OCI-LY3 (cell line): ENCODE results near the gene CDC42BPA.

ENCODE experiments used
- H2AFZ ChIP-seq: fragments of 200-600, 300-600 bp; shearing (Covaris generic); 2 replicates; pipeline ENCODE4 v1.6.0; 2014; ENCODE audit warnings: antibody characterized with exemption, low read depth, low read length
- H3K27ac ChIP-seq: fragments of 200-600, 300-600 bp; sonication (generic); 2 replicates; pipeline ENCODE4 v1.5.1; 2014; ENCODE audit warnings: mild to moderate bottlenecking, low read length, moderate library complexity, mixed read lengths
- H3K27me3 ChIP-seq: fragments of 200-600, 300-600 bp; sonication (generic); 2 replicates; pipeline ENCODE4 v1.6.1; 2014; ENCODE audit warnings: low read depth, low read length, mixed read lengths
- H3K36me3 ChIP-seq: fragments of 200-600, 300-600 bp; sonication (generic); replicated peaks from 2 replicates; pipeline ENCODE3; 2014; ENCODE audit warnings: low read depth, low read length, mixed read lengths
- H3K4me1 ChIP-seq: fragments of 300-600, 200-600 bp; sonication (generic); 2 replicates; pipeline ENCODE4 v1.6.1; 2014; ENCODE audit warnings: low read length, mixed read lengths
- H3K4me2 ChIP-seq: fragments of 200-600, 300-600 bp; sonication (generic); 2 replicates; pipeline ENCODE4 v1.6.1; 2014; ENCODE audit warnings: low read length, mixed read lengths
- H3K4me3 ChIP-seq: fragments of 300-600, 200-600 bp; sonication (generic); 2 replicates; pipeline ENCODE4 v1.5.1; 2014; ENCODE audit warnings: antibody characterized with exemption, mild to moderate bottlenecking, low read length, moderate library complexity
- H3K79me2 ChIP-seq: fragments of 300-600, 200-600 bp; shearing (Covaris generic); 2 replicates; pipeline ENCODE4 v1.6.1; 2014; ENCODE audit warnings: mild to moderate bottlenecking, low read length, mixed read lengths
- H3K9ac ChIP-seq: fragments of 300-600, 200-600 bp; shearing (Covaris generic); 2 replicates; pipeline ENCODE4 v1.6.0; 2014; ENCODE audit warnings: mild to moderate bottlenecking, low read length, moderate library complexity
- H3K9me3 ChIP-seq: fragments of 200-600, 300-600 bp; shearing (Covaris generic); 2 replicates; pipeline ENCODE4 v1.6.1; 2014; ENCODE audit warnings: low read length, mixed read lengths; ENCODE audit not compliant: insufficient read depth
- H4K20me1 ChIP-seq: fragments of 200-600, 300-600 bp; sonication (generic); 2 replicates; pipeline ENCODE4 v1.6.1; 2016; ENCODE audit warnings: low read length, mixed read lengths; ENCODE audit not compliant: insufficient read depth
- EZH2phosphoT487 ChIP-seq: fragments of 200-600 bp; shearing (Covaris generic); IDR thresholded peaks from 2 replicates; pipeline ENCODE4 v1.6.1; 2018; ENCODE audit warnings: antibody characterized with exemption, mixed run types, low read depth
- TF ChIP-seq, protein P1 (sequence below): fragments of 200-600, 300-600 bp; sonication (generic); IDR thresholded peaks from 2 replicates; pipeline ENCODE4 v1.5.1; 2014; ENCODE audit warnings: antibody characterized with exemption, low read length, low read depth

Gene CDC42BPA

DNA sequence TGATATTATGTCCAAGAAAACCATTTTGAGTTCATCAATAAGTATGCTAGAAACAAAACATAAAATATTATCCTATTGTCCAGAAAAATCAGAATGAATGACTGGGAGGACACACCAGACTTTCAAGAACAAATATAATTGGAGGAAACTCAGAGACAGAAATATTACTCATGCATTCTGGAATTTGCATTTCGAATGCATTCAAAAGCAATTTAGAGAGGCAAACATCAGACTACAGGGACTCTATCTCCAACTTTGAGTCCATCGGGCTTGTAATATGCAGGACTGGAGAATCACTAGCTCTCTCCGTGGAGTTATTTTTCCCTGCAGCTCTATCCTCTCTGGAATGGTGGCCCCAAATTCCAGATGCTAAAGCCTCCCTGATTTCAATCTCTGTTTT is 161.8 kb downstream of the CDC42BPA start:
- Histone ChIP-seq H3K4me2 (no peak overlapping the region), H3K9me3 (no peaks in the 10 kb centered on the region), H2AFZ (no peak overlapping the region), H3K27ac (no peak overlapping the region), H3K9ac (no peak overlapping the region), H4K20me1 (no peaks in the 10 kb centered on the region), H3K79me2 (no peaks in the 10 kb centered on the region), H3K4me3 (no peak overlapping the region), H3K36me3 (no peaks in the 10 kb centered on the region), H3K27me3 (no peaks in the 10 kb centered on the region), H3K4me1 (no peaks in the 10 kb centered on the region)
- TF ChIP-seq, protein P1, sequence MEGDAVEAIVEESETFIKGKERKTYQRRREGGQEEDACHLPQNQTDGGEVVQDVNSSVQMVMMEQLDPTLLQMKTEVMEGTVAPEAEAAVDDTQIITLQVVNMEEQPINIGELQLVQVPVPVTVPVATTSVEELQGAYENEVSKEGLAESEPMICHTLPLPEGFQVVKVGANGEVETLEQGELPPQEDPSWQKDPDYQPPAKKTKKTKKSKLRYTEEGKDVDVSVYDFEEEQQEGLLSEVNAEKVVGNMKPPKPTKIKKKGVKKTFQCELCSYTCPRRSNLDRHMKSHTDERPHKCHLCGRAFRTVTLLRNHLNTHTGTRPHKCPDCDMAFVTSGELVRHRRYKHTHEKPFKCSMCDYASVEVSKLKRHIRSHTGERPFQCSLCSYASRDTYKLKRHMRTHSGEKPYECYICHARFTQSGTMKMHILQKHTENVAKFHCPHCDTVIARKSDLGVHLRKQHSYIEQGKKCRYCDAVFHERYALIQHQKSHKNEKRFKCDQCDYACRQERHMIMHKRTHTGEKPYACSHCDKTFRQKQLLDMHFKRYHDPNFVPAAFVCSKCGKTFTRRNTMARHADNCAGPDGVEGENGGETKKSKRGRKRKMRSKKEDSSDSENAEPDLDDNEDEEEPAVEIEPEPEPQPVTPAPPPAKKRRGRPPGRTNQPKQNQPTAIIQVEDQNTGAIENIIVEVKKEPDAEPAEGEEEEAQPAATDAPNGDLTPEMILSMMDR = no peak
- TF ChIP-seq EZH2phosphoT487 = no peak

DNA sequence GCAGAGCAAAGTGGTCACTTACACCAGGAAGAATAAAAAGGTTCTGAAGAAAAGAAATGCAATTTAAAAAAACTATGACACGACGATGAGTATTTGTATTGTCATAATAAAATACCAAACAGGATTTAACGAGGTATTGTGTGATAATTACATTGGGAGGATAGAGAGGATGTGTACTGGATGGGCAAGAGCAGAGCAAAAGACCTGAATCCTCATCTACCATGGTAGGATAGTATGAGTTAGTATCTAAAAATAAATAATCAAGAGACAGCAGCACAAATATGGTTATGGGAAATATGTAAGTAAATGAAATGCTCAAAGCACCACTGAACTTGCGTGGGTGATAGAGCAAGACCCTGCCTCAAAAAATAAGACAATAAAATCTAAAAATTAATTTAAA is 162.6 kb downstream of the CDC42BPA start:
- Histone ChIP-seq H3K4me1 (no peaks in the 10 kb centered on the region), H3K4me3 (no peak overlapping the region), H3K27ac (no peak overlapping the region), H3K9me3 (no peaks in the 10 kb centered on the region), H4K20me1 (no peaks in the 10 kb centered on the region), H3K4me2 (no peak overlapping the region), H3K79me2 (no peaks in the 10 kb centered on the region), H3K9ac (no peak overlapping the region), H3K36me3 (no peaks in the 10 kb centered on the region), H3K27me3 (no peaks in the 10 kb centered on the region), H2AFZ (no peak overlapping the region)
- TF ChIP-seq EZH2phosphoT487 = no peak
- TF ChIP-seq, protein P1 = no peak

DNA sequence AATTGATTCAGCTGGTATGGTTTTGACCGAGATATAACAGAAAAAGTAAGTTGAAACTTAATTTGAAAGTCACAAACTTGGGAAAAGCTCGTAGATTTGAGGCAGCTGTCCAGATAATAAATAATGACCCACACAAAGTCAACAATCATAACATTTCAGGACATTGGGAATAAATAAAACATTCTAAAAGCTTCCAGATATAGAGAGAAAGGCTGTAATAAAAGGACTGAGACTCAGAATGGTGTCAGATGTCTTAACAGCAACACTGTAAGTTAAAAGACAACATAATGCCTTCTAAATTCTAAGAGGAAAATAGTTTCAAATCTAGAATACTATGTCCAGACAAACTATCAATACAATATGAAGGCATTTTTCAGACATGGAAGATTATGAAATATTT is 163.3 kb downstream of the CDC42BPA start:
- no peak for TF ChIP-seq EZH2phosphoT487
- TF ChIP-seq, protein P1 = no peak
- Histone ChIP-seq H3K79me2 (no peaks in the 10 kb centered on the region), H3K9ac (no peak overlapping the region)

DNA sequence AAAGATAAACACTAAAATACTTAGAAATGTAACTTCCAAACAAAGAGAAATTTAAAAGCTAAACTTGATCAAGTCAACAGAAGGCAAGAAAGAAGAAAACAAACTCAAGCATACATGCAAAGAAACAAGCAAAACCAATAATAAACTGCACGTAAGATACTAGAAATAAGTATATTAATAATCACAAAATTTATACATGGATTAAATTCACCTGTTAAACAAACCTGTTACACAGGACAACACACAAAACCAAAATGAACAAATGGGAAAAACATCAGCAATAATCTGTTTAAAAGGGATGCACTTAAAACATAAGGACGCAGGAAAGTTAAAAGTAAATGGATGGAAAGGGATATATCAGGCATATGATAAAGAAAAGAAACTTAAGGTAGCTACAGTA is 165.8 kb downstream of the CDC42BPA start:
- Histone ChIP-seq H3K79me2 (no peaks in the 10 kb centered on the region), H3K9me3 (no peaks in the 10 kb centered on the region), H3K4me1 (no peaks in the 10 kb centered on the region), H3K27ac (no peak overlapping the region), H3K9ac (no peak overlapping the region), H4K20me1 (no peaks in the 10 kb centered on the region), H3K36me3 (no peaks in the 10 kb centered on the region), H3K27me3 (no peaks in the 10 kb centered on the region), H3K4me2 (no peak overlapping the region), H2AFZ (no peak overlapping the region), H3K4me3 (no peak overlapping the region)
- no peak for TF ChIP-seq EZH2phosphoT487
- TF ChIP-seq, protein P1 = no peak

More for the DNA sequence above, 163.3 kb downstream of the CDC42BPA start:
- no peak overlapping the region for H3K27ac ChIP-seq
- no peak overlapping the region for H2AFZ ChIP-seq
- H3K9me3 ChIP-seq = no peaks in the 10 kb centered on the region
- H4K20me1 ChIP-seq = no peaks in the 10 kb centered on the region
- no peaks in the 10 kb centered on the region for H3K27me3 ChIP-seq
- H3K4me2 ChIP-seq = no peak overlapping the region
- no peaks in the 10 kb centered on the region for H3K36me3 ChIP-seq
- no peak overlapping the region for H3K4me3 ChIP-seq
- no peaks in the 10 kb centered on the region for H3K4me1 ChIP-seq
